ENCODE measurements around the gene VPS45.

VPS45 gene

GRCh38 chr1:150109586-150109985, 42.0 kb downstream of the VPS45 start:
- peaks cover 1% of the 10 kb centered on the region; the same call in 1 of the 2 replicates for H3K9me3 ChIP-seq (ENCODE audit: insufficient read depth, low read length)
- no peak overlapping the region for H3K4me3 ChIP-seq (ENCODE audit: insufficient read depth, low read length, poor library complexity, severe bottlenecking)
- no peaks in the 10 kb centered on the region for H3K27me3 ChIP-seq (ENCODE audit: low read length)
- H2AFZ ChIP-seq (ENCODE audit: low read depth, low read length, severe bottlenecking) = no peak overlapping the region
- no peaks in the 10 kb centered on the region for H3F3A ChIP-seq (ENCODE audit: insufficient read depth)
- no peak overlapping the region for H3K27ac ChIP-seq (ENCODE audit: low read depth, low read length)
- H3K9ac ChIP-seq (ENCODE audit: low read length) = no peak overlapping the region
- no peaks in the 10 kb centered on the region for H3K79me2 ChIP-seq (ENCODE audit: insufficient read depth, low read length)
- no peaks in the 10 kb centered on the region for H3K36me3 ChIP-seq (ENCODE audit: low read length)
- H3K9me2 ChIP-seq (replicated peaks; ENCODE audit: insufficient read depth, low read length) = no peaks in the 10 kb centered on the region
- no peak for TF ChIP-seq CTCF (IDR thresholded peaks at IDR 0.05; ENCODE audit: insufficient read depth, low read length, poor library complexity, severe bottlenecking)
- no peak for TF ChIP-seq EZH2phosphoT487 (conservative IDR thresholded peaks at IDR 0.05; ENCODE audit: low read length)
- H4K20me1 ChIP-seq (ENCODE audit: low read depth, low read length) = no peaks in the 10 kb centered on the region
- no peak overlapping the region for H3K4me2 ChIP-seq (ENCODE audit: low read depth, low read length, poor library complexity, severe bottlenecking)

GRCh38 chr1:150110116-150110515, 42.5 kb downstream of the VPS45 start:
- Histone ChIP-seq H4K20me1 (ENCODE audit: low read depth, low read length) (no peaks in the 10 kb centered on the region), H2AFZ (ENCODE audit: low read depth, low read length, severe bottlenecking) (no peak overlapping the region), H3K79me2 (ENCODE audit: insufficient read depth, low read length) (no peaks in the 10 kb centered on the region), H3K9ac (ENCODE audit: low read length) (no peak overlapping the region), H3K9me2 (replicated peaks; ENCODE audit: insufficient read depth, low read length) (no peaks in the 10 kb centered on the region), H3K4me2 (ENCODE audit: low read depth, low read length, poor library complexity, severe bottlenecking) (no peak overlapping the region), H3K4me3 (ENCODE audit: insufficient read depth, low read length, poor library complexity, severe bottlenecking) (no peak overlapping the region), H3K27me3 (ENCODE audit: low read length) (no peaks in the 10 kb centered on the region), H3F3A (ENCODE audit: insufficient read depth) (no peaks in the 10 kb centered on the region), H3K36me3 (ENCODE audit: low read length) (0 out of 2 replicates have a peak, but pooled peaks cover under 1% of the 10 kb centered on the region), H3K9me3 (ENCODE audit: insufficient read depth, low read length) (peaks cover 6% of the 10 kb centered on the region; the same call in 1 of the 2 replicates), H3K27ac (ENCODE audit: low read depth, low read length) (no peak overlapping the region)
- TF ChIP-seq CTCF (IDR thresholded peaks at IDR 0.05; ENCODE audit: insufficient read depth, low read length, poor library complexity, severe bottlenecking) (no peak), EZH2phosphoT487 (conservative IDR thresholded peaks at IDR 0.05; ENCODE audit: low read length) (no peak)

GRCh38 chr1:150111670-150112069, 44.1 kb downstream of the VPS45 start:
- Histone ChIP-seq H3K4me3 (ENCODE audit: insufficient read depth, low read length, poor library complexity, severe bottlenecking) (no peak overlapping the region), H3K9ac (ENCODE audit: low read length) (no peak overlapping the region), H3K9me3 (ENCODE audit: insufficient read depth, low read length) (peaks cover 13% of the 10 kb centered on the region; the same call in 1 of the 2 replicates), H3K9me2 (replicated peaks; ENCODE audit: insufficient read depth, low read length) (no peaks in the 10 kb centered on the region), H3K4me2 (ENCODE audit: low read depth, low read length, poor library complexity, severe bottlenecking) (no peak overlapping the region), H3K27me3 (ENCODE audit: low read length) (no peaks in the 10 kb centered on the region), H3F3A (ENCODE audit: insufficient read depth) (no peaks in the 10 kb centered on the region), H2AFZ (ENCODE audit: low read depth, low read length, severe bottlenecking) (no peak overlapping the region), H3K79me2 (ENCODE audit: insufficient read depth, low read length) (no peaks in the 10 kb centered on the region), H3K36me3 (ENCODE audit: low read length) (0 out of 2 replicates have a peak, but pooled peaks cover 3% of the 10 kb centered on the region), H4K20me1 (ENCODE audit: low read depth, low read length) (no peaks in the 10 kb centered on the region), H3K27ac (ENCODE audit: low read depth, low read length) (no peak overlapping the region)
- TF ChIP-seq EZH2phosphoT487 (conservative IDR thresholded peaks at IDR 0.05; ENCODE audit: low read length) = no peak
- no peak for TF ChIP-seq CTCF (IDR thresholded peaks at IDR 0.05; ENCODE audit: insufficient read depth, low read length, poor library complexity, severe bottlenecking)

All from SU-DHL-6 (cell line).